K562 (cell line): ENCODE measurements around the gene CHAF1A. TPM values are rescaled to one million over a fixed set of nuclear protein-coding genes. Genes with fewer than 3 reads are reported as not detected.

ENCODE experiments used
- FOSL1 ChIP-seq: fragments of 200-800 bp; sonication (Bioruptor generic); conservative IDR thresholded peaks from 2 replicates; pipeline ENCODE4 v1.6.1; 2016; ENCODE audit warnings: missing genetic modification characterization, missing compliant biosample characterization
- HLTF ChIP-seq: fragments of 450-650 bp; IDR thresholded peaks from 2 replicates; pipeline ENCODE4 v1.6.1; 2016
- JUN ChIP-seq, 2 experiments: sonication (generic) in 1 of 2; formaldehyde crosslinking in 1 of 2; IDR thresholded peaks; 2 replicates each; pipeline versions ENCODE4 v1.6.1 to v1.8.0; 2012 to 2022; ENCODE audit warnings: borderline replicate concordance in 2 of 2, mild to moderate bottlenecking in 2 of 2, improper control_type of control experiment in 1 of 2, low read depth in 1 of 2, low read length in 1 of 2, missing genetic modification reagents in 1 of 2
- MCM5 ChIP-seq: fragments of 450-650 bp; IDR thresholded peaks from 2 replicates; pipeline ENCODE4 v1.6.1; 2016; ENCODE audit warnings: low read depth
- MEF2D ChIP-seq: conservative IDR thresholded peaks from 2 replicates; pipeline ENCODE4 v1.6.1; 2016; ENCODE audit warnings: low read depth, missing genetic modification characterization, missing compliant biosample characterization
- MEIS2 ChIP-seq: fragments of 450-650 bp; IDR thresholded peaks from 2 replicates; pipeline ENCODE4 v1.6.1; 2014; ENCODE audit warnings: mild to moderate bottlenecking; ENCODE audit not compliant: partially characterized antibody
- NFIC ChIP-seq: fragments of 450-650 bp; IDR thresholded peaks from 2 replicates; pipeline ENCODE4 v1.6.1; 2017; ENCODE audit warnings: mild to moderate bottlenecking, inconsistent platforms
- POLR2A ChIP-seq: fragments of 450-650 bp; conservative IDR thresholded peaks from 2 replicates; pipeline ENCODE4 v1.6.1; 2016
- RAD51 ChIP-seq: fragments of 450-650 bp; IDR thresholded peaks from 2 replicates; pipeline ENCODE4 v1.7.1; 2016; ENCODE audit warnings: low read depth, mild to moderate bottlenecking, borderline replicate concordance
- SIN3A ChIP-seq, 2 experiments: fragments of 150-350 bp in 1 of 2; IDR thresholded peaks; 2 replicates each; pipeline ENCODE4 v1.6.1; 2011 to 2016; ENCODE audit warnings: borderline replicate concordance in 2 of 2, low read depth in 2 of 2, low read length in 2 of 2, mild to moderate bottlenecking in 2 of 2, moderate library complexity in 2 of 2; ENCODE audit not compliant: control insufficient read depth in 1 of 2
- SRSF3 ChIP-seq: fragments of 200-400 bp; formaldehyde crosslinking; IDR thresholded peaks from 2 replicates; pipeline ENCODE4 v1.6.1; 2016; ENCODE audit warnings: mild to moderate bottlenecking, low read length, moderate library complexity; ENCODE audit not compliant: insufficient read depth
- TEAD4 ChIP-seq, 2 experiments: sonication (generic) in 1 of 2; formaldehyde crosslinking in 1 of 2; IDR thresholded peaks; 2 replicates each; pipeline versions ENCODE4 v1.6.1 to v1.8.0; 2012 to 2022; ENCODE audit warnings: borderline replicate concordance in 1 of 2, inconsistent platforms in 1 of 2, low read length in 1 of 2, mild to moderate bottlenecking in 1 of 2, missing genetic modification reagents in 1 of 2
- YY1 ChIP-seq, 3 experiments: IDR thresholded peaks; 2 replicates each; pipeline ENCODE4 v1.6.1; 2011; ENCODE audit warnings: low read length in 2 of 3, mild to moderate bottlenecking in 2 of 3, moderate library complexity in 2 of 3, borderline replicate concordance in 1 of 3, control low read depth in 1 of 3, low read depth in 1 of 3; ENCODE audit not compliant: insufficient read depth in 3 of 3, insufficient replicate concordance in 2 of 3, control insufficient read depth in 1 of 3, insufficient read length in 1 of 3; ENCODE audit errors: extremely low read depth in 1 of 3
- ZBTB1 ChIP-seq: sonication (generic); formaldehyde crosslinking; IDR thresholded peaks from 2 replicates; pipeline ENCODE4 v1.8.1; 2023; ENCODE audit warnings: missing genetic modification reagents, low read depth, mild to moderate bottlenecking, borderline replicate concordance
- ZNF232 ChIP-seq: sonication (generic); formaldehyde crosslinking; IDR thresholded peaks from 2 replicates; pipeline ENCODE4 v1.8.0; 2022; ENCODE audit warnings: mild to moderate bottlenecking, missing genetic modification reagents
- ZNF75A ChIP-seq: fragments of 450-650 bp; formaldehyde crosslinking; IDR thresholded peaks from 2 replicates; pipeline ENCODE4 v1.4.0; 2020; ENCODE audit warnings: mild to moderate bottlenecking
- polyA plus RNA-seq, 8 experiments: library from polyadenylated mRNA; depleted of rRNA in 4 of 8; stranded (reverse) in 5 of 8; unstranded in 3 of 8; fragments of >200 nt; fragmentation: Nextera tagmentation in 2 of 8; fragmentation: Illumina TruSeq in 1 of 8; extraction: Ambion mirVana in 2 of 8; extraction: Trizol in 1 of 8; gene quantifications; 2 replicates each; pipeline versions ENCODE4 v1.2.1 to v1.2.3, GENCODE V29; 2011 to 2014; ENCODE audit warnings: inconsistent platforms in 1 of 8, missing spikeins in 1 of 8
- total RNA-seq, 7 experiments: library from RNA; depleted of rRNA in 6 of 7; stranded (reverse); fragments of >200 nt in 6 of 7; fragmentation: Illumina TruSeq in 2 of 7; extraction: Trizol in 2 of 7; gene quantifications; 2 replicates each; pipeline versions ENCODE4 v1.2.1 to v1.2.3, GENCODE V29; 2011 to 2021; ENCODE audit warnings: low replicate concordance in 1 of 7
- TF ChIP-seq, protein P1 (sequence below): sonication (generic); formaldehyde crosslinking; IDR thresholded peaks from 2 replicates; pipeline ENCODE4 v1.8.0; 2022; ENCODE audit warnings: missing genetic modification reagents, mild to moderate bottlenecking, borderline replicate concordance
- TF ChIP-seq, protein P2 (sequence below): fragments of 450-650 bp; conservative IDR thresholded peaks from 2 replicates; pipeline ENCODE4 v1.6.1; 2016; ENCODE audit warnings: missing genetic modification characterization, low read depth, mild to moderate bottlenecking, missing compliant biosample characterization, moderate library complexity
- TF ChIP-seq, protein P3 (sequence below): fragments of 450-650 bp; IDR thresholded peaks from 2 replicates; pipeline ENCODE4 v1.6.1; 2016; ENCODE audit warnings: borderline replicate concordance

The CHAF1A gene
- total and polyA plus RNA-seq, 9 of the 15 experiments (the other 6 are each of a cell fraction or from before 2014, with no cell fraction given) = 1.6 to 86.9 (median 45.2) TPM

DNA sequence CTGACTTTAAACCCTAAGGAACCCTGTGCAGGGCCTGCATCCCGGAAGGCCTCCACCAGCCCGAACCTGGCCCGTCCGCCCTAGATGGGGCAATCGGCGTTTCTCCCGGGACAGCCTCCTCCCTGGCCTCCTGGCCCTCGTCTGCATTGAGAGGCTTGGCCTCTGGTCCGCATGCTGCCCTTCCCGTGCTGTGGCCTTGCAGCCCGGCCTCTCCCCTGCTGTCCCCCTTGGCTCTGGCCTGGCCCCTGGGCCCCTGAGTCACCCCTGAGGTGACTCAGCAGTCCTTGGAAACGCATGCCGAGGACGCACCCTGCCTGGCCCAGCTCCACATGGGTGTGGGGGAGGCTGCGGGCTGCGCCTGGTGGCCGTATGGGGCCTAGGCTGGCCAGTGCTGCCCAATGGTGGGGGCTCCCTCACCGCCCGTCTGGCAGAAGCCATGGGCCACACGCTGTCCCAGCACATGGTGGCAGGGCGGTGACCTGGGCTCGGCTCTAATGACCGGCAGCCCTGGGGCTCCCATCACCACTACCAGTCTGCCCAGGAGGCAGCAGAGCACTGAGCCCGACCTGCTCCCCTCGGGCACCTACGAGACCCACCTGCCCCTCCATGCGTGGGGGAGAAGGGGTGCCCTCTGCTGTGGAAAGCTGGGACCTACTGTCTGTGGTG lies 27.8 kb upstream of the CHAF1A start (continued):
- TF ChIP-seq JUN (IDR thresholded peaks at IDR 0.05; ENCODE audit: borderline replicate concordance, low read depth, low read length) = peak; percentile 99
- peak; percentile 98 for TF ChIP-seq JUN (CRISPR knock-in tag; IDR thresholded peaks at IDR 0.05; ENCODE audit: borderline replicate concordance)
- peak; percentile 62; the same call in 1 of the 2 replicates for TF ChIP-seq ZNF75A (CRISPR knock-in tag)
- TF ChIP-seq NFIC = peak; percentile 79
- TF ChIP-seq, protein P1, sequence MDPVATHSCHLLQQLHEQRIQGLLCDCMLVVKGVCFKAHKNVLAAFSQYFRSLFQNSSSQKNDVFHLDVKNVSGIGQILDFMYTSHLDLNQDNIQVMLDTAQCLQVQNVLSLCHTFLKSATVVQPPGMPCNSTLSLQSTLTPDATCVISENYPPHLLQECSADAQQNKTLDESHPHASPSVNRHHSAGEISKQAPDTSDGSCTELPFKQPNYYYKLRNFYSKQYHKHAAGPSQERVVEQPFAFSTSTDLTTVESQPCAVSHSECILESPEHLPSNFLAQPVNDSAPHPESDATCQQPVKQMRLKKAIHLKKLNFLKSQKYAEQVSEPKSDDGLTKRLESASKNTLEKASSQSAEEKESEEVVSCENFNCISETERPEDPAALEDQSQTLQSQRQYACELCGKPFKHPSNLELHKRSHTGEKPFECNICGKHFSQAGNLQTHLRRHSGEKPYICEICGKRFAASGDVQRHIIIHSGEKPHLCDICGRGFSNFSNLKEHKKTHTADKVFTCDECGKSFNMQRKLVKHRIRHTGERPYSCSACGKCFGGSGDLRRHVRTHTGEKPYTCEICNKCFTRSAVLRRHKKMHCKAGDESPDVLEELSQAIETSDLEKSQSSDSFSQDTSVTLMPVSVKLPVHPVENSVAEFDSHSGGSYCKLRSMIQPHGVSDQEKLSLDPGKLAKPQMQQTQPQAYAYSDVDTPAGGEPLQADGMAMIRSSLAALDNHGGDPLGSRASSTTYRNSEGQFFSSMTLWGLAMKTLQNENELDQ (CRISPR knock-in tag) = peak; percentile 75; the same call in 1 of the 2 replicates
- no peak for TF ChIP-seq MEIS2
- TF ChIP-seq, protein P2, sequence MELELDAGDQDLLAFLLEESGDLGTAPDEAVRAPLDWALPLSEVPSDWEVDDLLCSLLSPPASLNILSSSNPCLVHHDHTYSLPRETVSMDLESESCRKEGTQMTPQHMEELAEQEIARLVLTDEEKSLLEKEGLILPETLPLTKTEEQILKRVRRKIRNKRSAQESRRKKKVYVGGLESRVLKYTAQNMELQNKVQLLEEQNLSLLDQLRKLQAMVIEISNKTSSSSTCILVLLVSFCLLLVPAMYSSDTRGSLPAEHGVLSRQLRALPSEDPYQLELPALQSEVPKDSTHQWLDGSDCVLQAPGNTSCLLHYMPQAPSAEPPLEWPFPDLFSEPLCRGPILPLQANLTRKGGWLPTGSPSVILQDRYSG (tag) = no peak; the same call in none of the 2 replicates
- no peak for TF ChIP-seq MCM5
- no peak for TF ChIP-seq SRSF3
- peak in 1 of 2 experiments; percentile 93; a peak in 3 of 4 replicates for TF ChIP-seq SIN3A (IDR thresholded peaks at IDR 0.05; ENCODE audit: borderline replicate concordance in 2 of 2, control insufficient read depth in 1 of 2, low read depth in 2 of 2, low read length in 2 of 2)
- TF ChIP-seq HLTF = no peak
- TF ChIP-seq, protein P3, sequence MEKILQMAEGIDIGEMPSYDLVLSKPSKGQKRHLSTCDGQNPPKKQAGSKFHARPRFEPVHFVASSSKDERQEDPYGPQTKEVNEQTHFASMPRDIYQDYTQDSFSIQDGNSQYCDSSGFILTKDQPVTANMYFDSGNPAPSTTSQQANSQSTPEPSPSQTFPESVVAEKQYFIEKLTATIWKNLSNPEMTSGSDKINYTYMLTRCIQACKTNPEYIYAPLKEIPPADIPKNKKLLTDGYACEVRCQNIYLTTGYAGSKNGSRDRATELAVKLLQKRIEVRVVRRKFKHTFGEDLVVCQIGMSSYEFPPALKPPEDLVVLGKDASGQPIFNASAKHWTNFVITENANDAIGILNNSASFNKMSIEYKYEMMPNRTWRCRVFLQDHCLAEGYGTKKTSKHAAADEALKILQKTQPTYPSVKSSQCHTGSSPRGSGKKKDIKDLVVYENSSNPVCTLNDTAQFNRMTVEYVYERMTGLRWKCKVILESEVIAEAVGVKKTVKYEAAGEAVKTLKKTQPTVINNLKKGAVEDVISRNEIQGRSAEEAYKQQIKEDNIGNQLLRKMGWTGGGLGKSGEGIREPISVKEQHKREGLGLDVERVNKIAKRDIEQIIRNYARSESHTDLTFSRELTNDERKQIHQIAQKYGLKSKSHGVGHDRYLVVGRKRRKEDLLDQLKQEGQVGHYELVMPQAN = peak; percentile 93
- peak; percentile 65 for TF ChIP-seq POLR2A
- TF ChIP-seq MEF2D (tag) = peak; percentile 83
- peak; percentile 27; the same call in 1 of the 2 replicates for TF ChIP-seq RAD51
- TF ChIP-seq YY1 (IDR thresholded peaks at IDR 0.05; ENCODE audit: borderline replicate concordance in 1 of 3, control insufficient read depth in 1 of 3, extremely low read depth in 1 of 3, insufficient read depth in 3 of 3, insufficient read length in 1 of 3, insufficient replicate concordance in 2 of 3, low read depth in 1 of 3, low read length in 2 of 3) = peak in 2 of 3 experiments; percentile 43 to 44
- peak; percentile 46; the same call in 1 of the 2 replicates for TF ChIP-seq ZBTB1 (CRISPR knock-in tag)
- TF ChIP-seq ZNF232 (CRISPR knock-in tag) = peak; percentile 80
- TF ChIP-seq FOSL1 (tag) = peak; percentile 100
- peak; percentile 71 for TF ChIP-seq TEAD4 (IDR thresholded peaks at IDR 0.05; ENCODE audit: low read length)
- TF ChIP-seq TEAD4 (CRISPR knock-in tag; IDR thresholded peaks at IDR 0.05; ENCODE audit: borderline replicate concordance) = peak; percentile 71; the same call in 1 of the 2 replicates
